ENCODE measurements around the gene BRD7.

The BRD7 gene

GRCh38 chr16:50271148-50272041 lies 97.4 kb downstream of the BRD7 start:
- Histone ChIP-seq H3K9me3 (ENCODE audit: control insufficient read depth, insufficient read depth, low read length) (no peaks in the 10 kb centered on the region), H3K9ac (ENCODE audit: low read depth, low read length) (no peak overlapping the region), H3K4me1 (ENCODE audit: insufficient read depth, low read length) (peaks cover 16% of the 10 kb centered on the region), H3K36me3 (ENCODE audit: insufficient read depth, low read length) (no peaks in the 10 kb centered on the region)

GRCh38 chr16:50270510-50271147 lies 98.2 kb downstream of the BRD7 start:
- Histone ChIP-seq H3K36me3 (ENCODE audit: insufficient read depth, low read length) (no peaks in the 10 kb centered on the region), H3K9ac (ENCODE audit: low read depth, low read length) (no peak overlapping the region), H3K9me3 (ENCODE audit: control insufficient read depth, insufficient read depth, low read length) (no peaks in the 10 kb centered on the region), H3K4me1 (ENCODE audit: insufficient read depth, low read length) (peaks cover 19% of the 10 kb centered on the region)

DNA sequence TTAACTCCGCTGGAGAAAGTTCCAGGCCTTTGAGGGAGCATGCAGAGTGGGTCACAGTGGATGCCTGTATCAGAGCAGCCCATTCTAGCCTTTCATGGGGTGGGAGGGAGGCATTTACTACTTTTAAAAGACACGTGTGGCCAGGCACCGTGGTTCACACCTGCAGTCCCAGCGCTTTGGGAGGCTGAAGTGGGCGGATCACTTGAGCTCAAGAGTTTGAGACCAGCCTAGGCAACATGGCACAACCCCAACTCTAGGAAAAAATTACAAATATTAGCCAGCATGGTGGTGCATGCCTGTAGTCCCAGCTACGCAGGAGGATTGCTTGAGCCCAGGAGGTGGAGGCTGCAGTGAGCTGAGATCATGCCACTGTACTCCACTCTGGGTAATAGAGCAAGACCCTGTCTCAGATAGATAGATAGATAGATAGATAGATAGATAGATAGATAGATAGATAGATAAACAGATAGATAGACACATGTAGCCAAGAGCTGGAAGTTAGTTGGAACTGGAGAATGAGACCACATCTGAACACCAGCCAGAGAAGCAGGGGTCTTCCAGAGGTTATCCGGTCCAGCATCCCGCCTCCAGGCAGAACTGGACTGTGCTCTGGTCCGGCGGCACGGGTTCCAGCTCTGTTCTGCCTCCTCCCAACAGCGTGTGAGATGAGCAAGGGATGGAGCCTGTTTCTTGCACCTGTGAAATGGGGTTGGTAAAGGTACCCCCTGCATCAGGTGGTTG lies 98.8 kb downstream of the BRD7 start:
- H3K9ac ChIP-seq (ENCODE audit: low read depth, low read length): no peak overlapping the region
- H3K4me1 ChIP-seq (ENCODE audit: insufficient read depth, low read length): peaks cover 19% of the 10 kb centered on the region
- H3K36me3 ChIP-seq (ENCODE audit: insufficient read depth, low read length): no peaks in the 10 kb centered on the region
- no peaks in the 10 kb centered on the region for H3K9me3 ChIP-seq (ENCODE audit: control insufficient read depth, insufficient read depth, low read length)

DNA sequence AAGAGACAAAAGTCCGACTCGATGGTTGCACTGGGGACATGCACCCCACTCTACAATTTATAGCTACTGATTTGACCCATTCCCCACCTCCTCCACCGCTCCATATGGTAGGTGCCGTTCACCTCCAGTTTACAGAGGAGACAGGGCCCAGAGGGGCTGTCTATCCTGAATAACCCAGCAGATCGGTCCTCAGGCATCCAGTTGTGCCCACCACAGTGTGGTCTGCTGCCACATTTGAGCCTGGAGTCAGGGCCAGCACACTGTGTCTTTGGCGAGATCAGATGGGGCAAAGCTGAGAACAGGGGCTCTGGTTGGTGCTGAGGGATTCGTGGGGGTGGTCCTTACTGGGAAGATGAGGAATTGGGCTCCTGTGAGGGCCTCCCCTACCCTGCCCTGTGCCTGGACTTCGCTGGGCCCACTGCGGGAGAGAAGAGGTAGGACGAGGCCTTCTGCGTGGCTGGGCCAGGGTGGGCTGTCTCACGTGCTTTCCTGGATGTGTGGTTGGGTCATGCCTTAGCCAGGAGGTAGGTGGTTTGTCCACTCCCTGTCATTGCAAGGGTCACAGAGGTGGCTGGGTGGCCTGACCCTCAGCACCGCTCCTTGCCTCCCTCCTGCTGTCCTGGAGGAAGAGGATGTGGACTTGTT lies 99.6 kb downstream of the BRD7 start:
- peaks cover 19% of the 10 kb centered on the region for H3K4me1 ChIP-seq (ENCODE audit: insufficient read depth, low read length)
- H3K36me3 ChIP-seq (ENCODE audit: insufficient read depth, low read length): no peaks in the 10 kb centered on the region
- H3K9ac ChIP-seq (ENCODE audit: low read depth, low read length): no peak overlapping the region
- no peaks in the 10 kb centered on the region for H3K9me3 ChIP-seq (ENCODE audit: control insufficient read depth, insufficient read depth, low read length)

GRCh38 chr16:50268352-50268751 lies 100.4 kb downstream of the BRD7 start:
- H3K9me3 ChIP-seq (ENCODE audit: control insufficient read depth, insufficient read depth, low read length): no peaks in the 10 kb centered on the region
- peaks cover 19% of the 10 kb centered on the region for H3K4me1 ChIP-seq (ENCODE audit: insufficient read depth, low read length)
- no peaks in the 10 kb centered on the region for H3K36me3 ChIP-seq (ENCODE audit: insufficient read depth, low read length)
- H3K9ac ChIP-seq (ENCODE audit: low read depth, low read length): no peak overlapping the region

DNA sequence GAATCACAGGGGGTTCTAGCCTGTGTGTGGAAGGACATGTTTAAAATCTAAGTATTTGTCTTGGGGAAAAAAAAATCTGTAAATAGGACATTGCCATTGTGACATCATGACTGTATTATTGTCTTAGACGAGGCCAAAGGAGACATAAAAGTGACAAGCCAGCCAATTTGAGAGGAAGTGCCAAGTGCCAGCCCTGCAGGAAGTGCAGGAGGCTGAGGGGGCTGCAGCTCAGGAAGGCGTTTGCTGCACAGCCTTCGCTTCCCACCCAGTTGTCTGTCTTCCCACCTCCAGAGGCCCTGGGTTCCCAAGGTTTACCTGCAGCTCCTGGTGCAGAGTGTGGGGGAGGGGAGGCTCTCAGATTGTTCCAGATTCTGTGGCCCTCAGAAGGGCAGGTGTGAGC lies 101.1 kb downstream of the BRD7 start:
- H3K4me1 ChIP-seq (ENCODE audit: insufficient read depth, low read length): peaks cover 16% of the 10 kb centered on the region
- no peaks in the 10 kb centered on the region for H3K9me3 ChIP-seq (ENCODE audit: control insufficient read depth, insufficient read depth, low read length)
- H3K36me3 ChIP-seq (ENCODE audit: insufficient read depth, low read length): no peaks in the 10 kb centered on the region
- no peak overlapping the region for H3K9ac ChIP-seq (ENCODE audit: low read depth, low read length)

- Histone ChIP-seq H3K9me3 (ENCODE audit: control insufficient read depth, insufficient read depth, low read length) (no peaks in the 10 kb centered on the region), H3K4me1 (ENCODE audit: insufficient read depth, low read length) (peaks cover 16% of the 10 kb centered on the region), H3K9ac (ENCODE audit: low read depth, low read length) (no peak overlapping the region), H3K36me3 (ENCODE audit: insufficient read depth, low read length) (no peaks in the 10 kb centered on the region)
Observed at GRCh38 chr16:50267151-50267631, 101.6 kb downstream of the BRD7 start.

DNA sequence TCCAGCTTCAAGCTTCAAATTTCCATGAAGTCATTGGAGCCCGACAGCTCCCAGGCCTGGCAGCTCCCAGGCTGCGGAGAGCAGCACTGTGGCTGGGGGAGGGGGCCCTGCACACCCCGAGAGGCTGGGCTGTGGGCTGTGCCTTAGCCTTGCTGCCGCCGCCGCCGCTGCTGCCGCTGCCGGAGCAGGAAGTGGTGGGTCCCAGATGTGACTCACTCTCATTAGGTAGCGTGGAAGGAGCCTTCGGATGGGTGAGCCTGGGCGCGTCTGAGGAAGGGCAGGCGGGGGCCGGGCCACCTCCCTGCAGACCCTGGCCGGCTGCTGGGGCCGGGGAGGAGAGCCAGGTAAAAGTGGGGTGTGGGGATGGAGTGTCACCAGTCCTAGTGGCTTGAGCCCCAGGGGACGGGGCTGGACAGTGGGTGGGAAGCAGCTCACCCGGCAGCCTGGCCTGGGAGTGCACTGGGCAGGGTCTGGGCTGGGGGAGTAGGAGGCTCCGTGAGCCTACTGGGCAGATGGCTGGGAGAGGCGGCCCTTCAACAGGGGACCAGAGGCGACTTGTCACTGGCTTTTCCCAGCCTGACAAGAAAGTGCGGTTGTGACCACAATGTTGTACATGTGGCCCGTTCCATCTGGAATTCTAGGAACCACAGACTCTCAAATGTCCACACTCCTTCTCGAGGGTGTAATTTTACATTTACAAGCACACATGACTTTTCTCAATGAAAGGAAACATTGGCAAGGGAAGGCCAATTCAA lies 102.3 kb downstream of the BRD7 start, which contains the start of gene ADCY7:
TSS of gene ADCY7 (plus strand) at position 215 of the 755 bp plus-strand sequence. CDS start 21,629 bp downstream, outside the sequence.
- Histone ChIP-seq H3K4me1 (ENCODE audit: insufficient read depth, low read length) (peaks cover 16% of the 10 kb centered on the region), H3K9ac (ENCODE audit: low read depth, low read length) (peak within 1 kb of the TSS; percentile 1; the same call in 1 of the 2 replicates), H3K36me3 (ENCODE audit: insufficient read depth, low read length) (no peaks in the 10 kb centered on the region), H3K9me3 (ENCODE audit: control insufficient read depth, insufficient read depth, low read length) (no peaks in the 10 kb centered on the region)

Data from ES-I3 (cell line).